Pancreas (tissue), 10 donors: ENCODE results near the gene CAPN10. TPM values are rescaled to one million over a fixed set of nuclear protein-coding genes. Genes with fewer than 3 reads are reported as not detected.

ENCODE experiments used
- ATAC-seq, 4 donors: fragments of 200-7000 bp; cut with Tn5 transposase; one replicate each; pipeline versions ENCODE4 v1.8.0 to v1.9.1; 2020; ENCODE audit warnings: mild to moderate bottlenecking in 4 of 4, moderate library complexity in 4 of 4
- DNase-seq, 6 donors: peaks; one replicate each; pipeline ENCODE4 v3.0.0-alpha.2; 2020
- FAIRE-seq: peaks from 2 replicates; lab custom pipeline; 2012; peaks lifted over from hg19 to GRCh38; lab: Jason Lieb, UNC
- H3K27ac ChIP-seq, 4 donors: fragments of 200-600 bp; sonication (generic); 1 replicate in 3 of 4; 2 replicates in 1 of 4; pipeline versions ENCODE4 v1.5.0 to v1.8.0; 2020
- H3K27me3 ChIP-seq, 4 donors: fragments of 200-600 bp; one replicate each; pipeline ENCODE4 v1.8.0; 2021
- H3K36me3 ChIP-seq, 3 donors: fragments of 200-600 bp; sonication (generic) in 1 of 3; one replicate each; pipeline versions ENCODE4 v1.5.0 to v1.8.0; 2020 to 2021
- H3K4me1 ChIP-seq, 3 donors: fragments of 200-600 bp; one replicate each; pipeline ENCODE4 v1.8.0; 2021
- H3K4me3 ChIP-seq, 4 donors: fragments of 200-600 bp; sonication (generic) in 2 of 4; one replicate each; pipeline versions ENCODE4 v1.5.0 to v1.8.0; 2020 to 2021
- H3K9me3 ChIP-seq, 4 donors: fragments of 200-600 bp; one replicate each; pipeline ENCODE4 v1.8.0; 2021
- WGBS, 2 donors: extraction: QIAGEN DNeasy Blood & Tissue Kit; methylation state at CpG; one replicate each; pipeline ENCODE4 v1.1.7; 2013; 5-methylcytosine and 5-hydroxymethylcytosine counted together
- intact Hi-C, 3 donors: fragments of 100-400 bp; cut with DNase I; formaldehyde crosslinking; loops; one replicate each; pipeline versions ENCODE4 v1.11.1 to v1.14.2; 2022
- polyA plus RNA-seq, 2 donors: library from polyadenylated mRNA; stranded (reverse); fragments of 200-250 nt; gene quantifications; one replicate each; pipeline ENCODE4 v1.2.3, GENCODE V29; 2013
- total RNA-seq, 6 donors: library from RNA; stranded (reverse); fragmentation: NEBNext Ultra II Directional in 4 of 6; extraction: Animal tissue kit (Norgen Biotek cat#: 25700) in 4 of 6; gene quantifications; one replicate each; pipeline versions ENCODE4 v1.2.1 to v1.2.4, GENCODE V29; 2021 to 2023
- TF ChIP-seq, protein P1 (sequence below), 4 donors: fragments of 200-600 bp; sonication (generic) in 3 of 4; IDR thresholded peaks; one replicate each; pipeline versions ENCODE4 v1.5.0 to v1.8.0; 2021; ENCODE audit warnings: antibody characterized with exemption in 4 of 4
- donor health status: healthy with polysubstance abuse.
- donor health status: DM: no; HTN: no; CAD: no; lungs with moderate emphysema.
- donor health status: DM: no; HTN: no; CAD: no.
- donor health status: control.
- donor health status: control.
- donor health status: Bipolar disorder and iron deficiency.
- donor health status: DM: yes; HTN: yes; CAD: no.
- donor health status: DM: no; HTN: no; CAD: no.
- donor health status: DM: no; HTN: no; CAD: no.
- donor health status: DM: yes; HTN: yes; CAD: no.

CAPN10 gene
- total and polyA plus RNA-seq, 8 donors, result 8.6 to 49.3 (median 12.7) TPM

DNA sequence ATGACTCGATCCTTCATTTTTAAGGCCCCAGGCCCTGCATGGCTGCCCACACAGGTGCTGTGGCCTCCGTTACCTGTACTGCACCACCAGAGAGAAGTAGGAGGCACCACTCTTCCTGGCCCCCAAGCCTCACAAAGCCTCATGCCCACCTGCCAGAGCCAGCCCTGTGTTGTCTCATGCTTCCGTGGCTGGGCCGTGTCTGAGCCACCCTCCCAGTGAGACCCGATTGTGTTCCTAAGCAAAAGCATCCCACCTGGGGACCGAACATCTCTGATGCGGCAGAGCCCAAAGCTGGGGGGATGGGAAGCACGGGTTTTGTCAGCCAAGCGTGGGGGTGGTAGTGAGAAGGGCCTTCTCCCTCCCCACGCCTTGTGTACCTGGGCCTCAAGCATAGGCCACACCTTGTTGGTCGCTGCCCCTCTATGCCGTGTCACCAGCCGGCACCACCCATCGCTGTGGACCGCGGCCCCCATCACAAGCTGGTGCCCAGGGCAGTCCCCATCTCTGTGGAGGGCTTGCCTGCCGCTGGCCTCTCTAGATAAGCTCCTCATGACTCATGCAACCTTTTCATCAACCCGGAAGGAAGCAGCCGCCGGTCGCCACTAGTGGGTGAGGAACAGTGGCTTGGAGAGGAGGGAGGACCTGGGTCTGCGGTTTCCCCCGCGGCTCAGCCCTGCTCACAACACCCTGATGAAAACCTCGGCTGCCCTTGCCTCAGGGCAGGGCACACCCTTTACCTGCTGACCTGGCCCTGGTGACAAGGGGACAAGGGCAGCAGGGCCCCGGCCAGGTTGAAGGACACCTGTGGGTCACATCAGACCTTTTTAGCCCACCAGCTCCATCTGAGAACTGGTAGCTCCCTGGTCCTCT lies 21.0 kb upstream of the CAPN10 start:
- Histone ChIP-seq H3K4me3 (peak overlapping the region in 2 of 4 donors; percentile 79 to 91), H3K27me3 (no peaks in the 10 kb centered on the region), H3K36me3 (no peaks in the 10 kb centered on the region), H3K27ac (peak overlapping the region; percentile 67 to 95 (median 82)), H3K4me1 (peaks cover 19 to 43% (median 40%) of the 10 kb centered on the region in 3 donors), H3K9me3 (no peaks in the 10 kb centered on the region)
- ATAC-seq, result peak; percentile 14 to 54 (median 23)
- TF ChIP-seq, protein P1, sequence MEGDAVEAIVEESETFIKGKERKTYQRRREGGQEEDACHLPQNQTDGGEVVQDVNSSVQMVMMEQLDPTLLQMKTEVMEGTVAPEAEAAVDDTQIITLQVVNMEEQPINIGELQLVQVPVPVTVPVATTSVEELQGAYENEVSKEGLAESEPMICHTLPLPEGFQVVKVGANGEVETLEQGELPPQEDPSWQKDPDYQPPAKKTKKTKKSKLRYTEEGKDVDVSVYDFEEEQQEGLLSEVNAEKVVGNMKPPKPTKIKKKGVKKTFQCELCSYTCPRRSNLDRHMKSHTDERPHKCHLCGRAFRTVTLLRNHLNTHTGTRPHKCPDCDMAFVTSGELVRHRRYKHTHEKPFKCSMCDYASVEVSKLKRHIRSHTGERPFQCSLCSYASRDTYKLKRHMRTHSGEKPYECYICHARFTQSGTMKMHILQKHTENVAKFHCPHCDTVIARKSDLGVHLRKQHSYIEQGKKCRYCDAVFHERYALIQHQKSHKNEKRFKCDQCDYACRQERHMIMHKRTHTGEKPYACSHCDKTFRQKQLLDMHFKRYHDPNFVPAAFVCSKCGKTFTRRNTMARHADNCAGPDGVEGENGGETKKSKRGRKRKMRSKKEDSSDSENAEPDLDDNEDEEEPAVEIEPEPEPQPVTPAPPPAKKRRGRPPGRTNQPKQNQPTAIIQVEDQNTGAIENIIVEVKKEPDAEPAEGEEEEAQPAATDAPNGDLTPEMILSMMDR (IDR thresholded peaks at IDR 0.05), result no peak
- intact Hi-C loops, result no loop called here
- DNase-seq, result peak; percentile 66 to 89 (median 78)
- FAIRE-seq, result no peak
- 54 to 57% methylated on average over 26 of the region's 26 CpGs for WGBS, 2 donors

DNA sequence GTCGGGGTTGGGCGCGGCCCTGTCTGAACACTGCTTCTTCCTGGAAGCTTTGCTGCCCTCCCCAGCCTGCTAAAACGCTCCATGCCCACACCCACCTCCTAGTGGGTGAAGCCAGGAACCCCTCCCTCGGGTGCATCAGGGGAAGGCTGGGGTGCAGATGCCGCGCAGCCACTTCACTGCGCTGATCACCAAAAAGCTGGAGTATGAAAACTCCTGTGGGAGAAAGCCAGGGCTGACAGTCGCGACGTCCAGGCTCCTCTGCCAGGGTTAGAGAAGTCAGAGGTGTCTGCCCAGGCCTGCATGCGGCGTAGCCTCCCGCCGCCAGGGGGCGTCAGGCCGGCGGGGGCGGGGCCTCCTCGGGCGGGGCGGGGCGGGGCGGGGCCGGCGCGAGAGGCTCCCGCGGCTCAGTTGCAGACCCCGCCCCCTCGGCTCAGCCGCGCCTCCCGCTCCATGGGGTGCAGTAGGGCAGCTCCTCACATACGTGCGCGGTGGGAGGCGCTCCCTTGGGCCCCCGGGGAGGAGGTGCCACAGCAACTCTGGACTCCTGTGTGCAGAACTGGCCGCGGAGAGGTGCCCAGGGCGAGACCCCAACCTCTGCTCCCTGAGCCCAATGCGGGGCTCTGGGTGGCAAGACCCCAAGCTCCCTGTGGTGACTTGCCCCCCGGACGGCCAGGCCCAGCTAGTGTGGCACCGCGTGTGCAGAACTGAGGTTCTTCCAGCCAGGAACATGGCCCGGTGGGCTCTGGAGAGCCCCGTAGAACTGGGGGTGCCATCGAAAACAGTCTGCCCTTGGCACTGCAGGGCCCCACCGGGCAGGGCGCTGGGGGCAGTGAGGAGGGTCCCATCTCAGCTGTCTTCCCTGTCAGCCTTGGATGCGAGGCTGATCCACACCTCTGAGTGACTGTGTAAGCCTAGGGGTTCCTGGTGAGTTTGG lies 20.1 kb upstream of the CAPN10 start:
- peak; percentile 77 to 82 (median 80) for ATAC-seq
- FAIRE-seq, result no peak
- 6 to 9% methylated on average over 38 to 53 of the region's 53 CpGs for WGBS, 2 donors
- DNase-seq, result peak; percentile 91 to 97 (median 96)
- Histone ChIP-seq H3K36me3 (no peaks in the 10 kb centered on the region), H3K27ac (peak overlapping the region; percentile 85 to 95 (median 88)), H3K4me3 (peak overlapping the region in 3 of 4 donors; percentile 9 to 91 (median 79)), H3K4me1 (peaks cover 19 to 44% (median 37%) of the 10 kb centered on the region in 3 donors), H3K27me3 (no peaks in the 10 kb centered on the region), H3K9me3 (no peaks in the 10 kb centered on the region)
- TF ChIP-seq, protein P1 (IDR thresholded peaks at IDR 0.05), result peak; percentile 90 to 97 (median 96)
- intact Hi-C loops, result no loop called here

DNA sequence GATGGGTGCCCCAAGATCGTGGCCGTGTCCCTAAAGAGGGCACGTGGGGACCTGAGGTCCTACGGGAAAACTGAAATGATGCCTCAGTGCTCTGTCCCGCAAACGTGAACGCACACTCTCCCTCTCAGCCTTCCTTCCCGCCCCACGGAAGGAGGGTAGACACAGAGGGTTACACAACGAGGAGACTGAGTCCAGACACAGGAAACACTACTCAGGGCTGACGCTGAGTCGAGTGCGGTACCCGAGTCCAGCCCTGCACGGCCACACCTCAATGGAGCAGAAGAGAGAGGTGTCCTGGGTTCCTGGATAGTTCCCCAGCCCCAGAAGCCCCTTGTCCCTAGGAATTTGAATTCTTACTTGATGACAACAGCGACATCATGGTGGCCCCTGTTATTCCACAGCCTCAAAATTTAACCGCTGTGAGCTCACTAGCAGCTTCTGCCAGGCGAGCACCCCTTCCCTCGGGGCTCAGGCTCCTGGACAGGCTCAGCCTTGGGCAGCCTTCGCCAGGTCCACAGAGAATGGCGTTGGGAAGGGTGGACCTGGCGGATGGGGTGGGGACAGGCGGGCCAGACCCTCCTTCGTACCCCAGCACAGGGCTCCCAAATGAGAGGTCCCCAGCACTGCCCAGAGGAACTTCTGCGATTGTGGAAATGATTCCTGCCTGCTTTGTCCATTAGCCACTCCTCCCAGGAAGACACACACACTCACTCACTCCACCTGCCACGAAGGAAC lies 19.2 kb upstream of the CAPN10 start:
- FAIRE-seq, result no peak
- Histone ChIP-seq H3K36me3 (no peaks in the 10 kb centered on the region), H3K9me3 (no peaks in the 10 kb centered on the region), H3K27me3 (no peaks in the 10 kb centered on the region), H3K4me3 (peak overlapping the region; percentile 56 to 91 (median 68)), H3K27ac (peak overlapping the region; percentile 85 to 95 (median 88)), H3K4me1 (peaks cover 15 to 38% (median 31%) of the 10 kb centered on the region in 3 donors)
- DNase-seq, result peak; percentile 13 to 73 (median 52)
- WGBS, 2 donors, result 24 to 28% methylated on average over 23 to 26 of the region's 26 CpGs
- TF ChIP-seq, protein P1 (IDR thresholded peaks at IDR 0.05), result no peak
- intact Hi-C loops, result no loop called here
- ATAC-seq, result peak; percentile 0 to 1 (median 1)

DNA sequence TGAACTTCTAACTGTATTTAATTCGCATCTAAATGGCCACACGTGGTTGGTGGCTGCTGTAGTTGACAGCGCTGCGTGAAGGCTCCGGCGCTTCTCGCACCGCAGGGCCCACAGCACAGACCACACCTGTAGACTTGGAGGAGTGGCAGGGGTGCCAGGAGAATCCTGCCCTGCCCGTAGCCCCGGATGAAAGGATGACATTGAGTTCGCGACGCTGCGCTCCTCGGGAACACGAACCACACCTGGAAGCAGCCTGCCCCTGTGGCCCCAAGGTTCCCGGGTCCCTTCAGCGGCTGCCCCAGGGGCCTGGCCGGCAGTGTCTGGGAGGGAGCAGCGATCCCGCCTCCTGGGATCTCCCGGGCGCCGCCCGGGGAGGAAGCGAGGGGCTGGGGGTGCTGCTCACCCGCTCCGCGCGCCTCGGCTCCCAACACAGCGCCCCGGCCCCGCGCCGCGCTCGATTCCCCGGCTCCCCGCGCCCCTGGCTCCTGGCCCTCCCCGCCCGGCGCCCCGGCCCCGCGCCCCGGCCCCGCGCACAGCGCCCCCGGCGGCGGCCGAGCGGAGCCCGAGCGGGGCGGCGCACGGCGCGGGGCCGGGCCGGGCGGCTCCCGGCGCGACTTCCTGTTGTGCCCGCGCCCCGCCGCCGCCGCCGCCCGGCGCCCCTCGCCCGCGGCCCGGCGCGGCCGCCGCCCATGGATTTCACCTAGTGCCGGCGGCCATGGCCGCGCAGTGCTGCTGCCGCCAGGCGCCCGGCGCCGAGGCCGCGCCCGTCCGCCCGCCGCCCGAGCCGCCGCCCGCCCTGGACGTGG lies 18.5 kb upstream of the CAPN10 start, which contains the start of gene RNPEPL1:
RNPEPL1 (plus strand) TSS at position 613 of the 806 bp plus-strand sequence; CDS start at position 716, 103 bp downstream.
- no peak for FAIRE-seq
- intact Hi-C loops, result no loop called here
- H3K9me3 ChIP-seq, result no peaks in the 10 kb centered on the region

More for the DNA sequence above, 18.5 kb upstream of the CAPN10 start, which contains the start of gene RNPEPL1:
- Histone ChIP-seq H3K27me3 (no peaks in the 10 kb centered on the region), H3K36me3 (no peaks in the 10 kb centered on the region), H3K4me3 (peak within 1 kb of the TSS; percentile 67 to 91 (median 82)), H3K4me1 (peaks cover 15 to 36% (median 31%) of the 10 kb centered on the region in 3 donors), H3K27ac (peak within 1 kb of the TSS; percentile 85 to 95 (median 88))
- peak; percentile 9 to 39 (median 22) for ATAC-seq
- TF ChIP-seq, protein P1 (IDR thresholded peaks at IDR 0.05), result no peak
- whole genome bisulfite sequencing, 2 donors, result 1 to 3% methylated on average over 64 to 106 of the region's 106 CpGs
- peak in 4 of 6 donors; percentile 40 to 84 (median 76) for DNase-seq
